H4 (cell line): ENCODE results near the gene UBAP1. TPM values are rescaled to one million over a fixed set of nuclear protein-coding genes. Genes with fewer than 3 reads are reported as not detected.
"Not testable (repeated sequence)": the region's sequence is repeated elsewhere in the genome, so short reads cannot be mapped to it uniquely, and the experiment has no call there.

Experiments
- DNase-seq: peaks from one replicate; pipeline ENCODE4 v3.0.0-alpha.2; 2015; ENCODE audit warnings: low spot score
- total RNA-seq: library from RNA; depleted of rRNA; stranded (reverse); fragments of >200 nt; shearing (Covaris generic); gene quantifications from 2 replicates; pipeline ENCODE4 v1.2.3, GENCODE V29; 2014; rRNA removed

UBAP1 gene
- total RNA-seq, 1 experiment from 2014 or later: 43.4 TPM

DNA sequence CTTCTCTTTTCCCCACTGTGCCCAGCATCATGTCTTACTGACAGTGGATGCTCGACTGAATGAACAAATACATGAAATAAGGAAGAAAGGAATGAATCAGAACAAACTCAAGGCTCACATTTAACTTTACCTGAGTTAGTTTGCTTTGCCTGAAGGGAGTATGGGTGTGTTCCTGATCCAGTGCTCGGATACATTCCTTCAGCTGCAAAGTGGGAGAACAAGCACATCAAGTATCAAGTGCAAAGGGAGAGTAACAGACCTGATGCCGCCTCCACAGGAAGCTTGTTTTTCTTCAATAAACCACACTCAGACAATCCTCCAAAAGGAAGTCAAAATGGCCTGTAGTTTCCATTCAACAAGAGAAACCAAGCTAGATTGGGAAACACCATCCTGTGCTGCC is 84.1 kb downstream of the UBAP1 start:
- no peak for DNase-seq

- DNase-seq: no peak
Measured at GRCh38 chr9:34267660-34268059, 88.8 kb downstream of the UBAP1 start.

GRCh38 chr9:34271265-34272006 is 92.6 kb downstream of the UBAP1 start:
- no peak for DNase-seq

GRCh38 chr9:34272101-34272541 is 93.3 kb downstream of the UBAP1 start:
- no peak for DNase-seq

GRCh38 chr9:34273588-34273987 is 94.7 kb downstream of the UBAP1 start:
- not testable (repeated sequence) for DNase-seq

GRCh38 chr9:34275811-34276210 is 97.0 kb downstream of the UBAP1 start:
- no peak for DNase-seq

DNA sequence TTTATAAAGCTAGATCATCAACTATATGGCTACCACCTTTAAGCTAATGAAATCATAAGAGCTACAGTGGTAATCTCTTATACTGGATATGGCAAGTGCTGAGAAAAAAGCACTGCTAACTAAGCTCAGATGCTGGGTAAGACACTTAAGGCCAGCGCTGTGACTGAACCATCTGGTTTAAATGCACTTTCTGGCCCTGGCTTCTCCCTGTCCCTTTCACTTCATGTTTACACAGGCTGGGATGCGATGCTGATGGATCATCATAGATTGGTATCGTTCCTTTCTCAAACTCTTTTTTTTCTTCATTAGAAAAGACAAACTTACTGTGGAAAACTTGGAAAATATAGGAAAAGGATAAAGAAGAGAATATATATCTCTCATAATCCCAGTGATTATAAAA is 97.9 kb downstream of the UBAP1 start:
- DNase-seq: no peak

- no peak for DNase-seq
Measured at GRCh38 chr9:34279411-34279810, 100.6 kb downstream of the UBAP1 start.

GRCh38 chr9:34282096-34282495 is 103.3 kb downstream of the UBAP1 start:
- DNase-seq: no peak

DNA sequence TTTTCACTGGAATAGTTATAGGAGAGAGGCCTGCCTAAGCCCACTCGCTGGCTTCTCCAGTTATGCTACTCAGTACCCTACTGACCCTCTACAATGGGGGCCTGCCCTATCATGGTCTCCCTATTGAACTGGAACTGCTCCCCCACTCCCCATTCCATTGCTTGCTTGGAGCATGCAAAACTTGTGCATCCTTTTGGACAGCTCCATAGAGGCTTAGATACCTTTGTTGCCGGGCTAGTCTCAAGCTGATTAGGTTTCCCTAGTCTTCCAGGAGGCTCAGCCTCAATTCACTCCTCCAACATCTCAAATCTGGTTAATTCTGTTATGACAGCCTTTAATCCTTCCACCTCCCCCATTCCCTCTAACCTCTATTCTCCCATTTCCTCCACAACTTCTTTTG is 110.3 kb downstream of the UBAP1 start:
- no peak for DNase-seq

GRCh38 chr9:34291023-34291422 is 112.2 kb downstream of the UBAP1 start:
- no peak for DNase-seq

DNA sequence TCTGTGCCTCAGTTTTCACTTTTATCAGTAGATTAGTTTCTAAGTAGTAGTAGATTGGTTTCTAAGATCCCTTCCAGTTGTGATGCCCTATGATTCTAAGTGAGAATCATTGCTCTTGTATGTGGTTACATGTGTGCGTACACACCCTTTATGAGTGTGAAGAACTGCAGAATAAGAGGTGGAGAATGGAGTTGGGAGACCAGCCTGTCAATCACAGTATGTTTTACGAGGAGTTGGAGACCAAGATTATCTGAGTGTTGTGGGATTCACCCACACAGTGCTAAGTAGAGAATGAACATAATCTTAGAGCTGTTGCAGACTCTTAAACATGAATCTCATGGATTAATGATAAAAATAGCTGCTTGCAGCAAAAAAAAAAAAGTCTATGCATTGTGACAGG is 112.6 kb downstream of the UBAP1 start:
- DNase-seq: no peak

- no peak for DNase-seq
Measured at GRCh38 chr9:34292552-34292951, 113.7 kb downstream of the UBAP1 start.

GRCh38 chr9:34301064-34301463 is 122.2 kb downstream of the UBAP1 start:
- DNase-seq: not testable (repeated sequence)

Other genes with a start within 250 kb of the UBAP1 start
- gene UBAP2, start 130.2 kb upstream of the UBAP1 start, total RNA-seq: 6.9 and 12.1 TPM in 2 replicates
- 30.2 and 38.8 TPM in 2 replicates for gene DCAF12, start 52.3 kb upstream of the UBAP1 start, total RNA-seq
- gene KIF24, start 150.2 kb downstream of the UBAP1 start, total RNA-seq: 5.5 and 5.9 TPM in 2 replicates
- 71.9 and 75.3 TPM in 2 replicates for gene NUDT2, start 150.5 kb downstream of the UBAP1 start, total RNA-seq
- gene MYORG, start 197.9 kb downstream of the UBAP1 start, total RNA-seq: 1.9 and 2.7 TPM in 2 replicates